A549 (cell line): Measurements from ENCODE around the gene TAF3. TPM values are rescaled to one million over a fixed set of nuclear protein-coding genes. Genes with fewer than 3 reads are reported as not detected.

Experiments used
- ATAC-seq, 2 experiments: fragments of 200-7000 bp in 1 of 2; fragments of >200 bp in 1 of 2; cut with Nextera tagmentation in 1 of 2; cut with Tn5 transposase in 1 of 2; 3 replicates each; pipeline versions ENCODE4 v1.8.0 to v1.9.1; 2018 to 2020; ENCODE audit warnings: mild to moderate bottlenecking in 1 of 2, moderate library complexity in 1 of 2
- CTCF ChIA-PET: fragments of 300-600 bp; sonication (Branson Sonifier 250); formaldehyde crosslinking; extraction: SDS; loops from one replicate; lab custom pipeline; 2021; ENCODE audit warnings: antibody characterized with exemption, inconsistent platforms; lab: Yijun Ruan, JAX
- POLR2A ChIA-PET: fragments of 350-600 bp; formaldehyde crosslinking; extraction: SDS; loops from one replicate; lab custom pipeline; 2021; ENCODE audit warnings: antibody characterized with exemption, inconsistent platforms; lab: Yijun Ruan, JAX
- DNase-seq, 2 experiments: peaks; one replicate each; pipeline versions ENCODE4 v3.0.0 to v3.0.0-alpha.2; 2011 to 2016; ENCODE audit warnings: low read depth in 1 of 2, low spot score in 1 of 2
- FAIRE-seq: peaks from 2 replicates; lab custom pipeline; 2011; peaks lifted over from hg19 to GRCh38; lab: Jason Lieb, UNC
- H3K27ac ChIP-seq, 2 experiments: fragments of >200 bp; sonication (Bioruptor Twin); formaldehyde crosslinking; 3 replicates each; pipeline ENCODE4 v1.5.1; 2016 to 2017
- H3K4me1 ChIP-seq: fragments of >200 bp; sonication (Bioruptor Twin); formaldehyde crosslinking; 3 replicates; pipeline ENCODE4 v1.6.1; 2016
- H3K4me2 ChIP-seq: fragments of >200 bp; sonication (Bioruptor Twin); formaldehyde crosslinking; 3 replicates; pipeline ENCODE4 v1.6.1; 2016
- H3K4me3 ChIP-seq: fragments of >200 bp; sonication (Bioruptor Twin); formaldehyde crosslinking; 3 replicates; pipeline ENCODE4 v1.5.1; 2016
- H3K9me3 ChIP-seq: fragments of >200 bp; sonication (Bioruptor Twin); formaldehyde crosslinking; 3 replicates; pipeline ENCODE4 v1.6.1; 2016
- BHLHE40 ChIP-seq: IDR thresholded peaks from 2 replicates; pipeline ENCODE4 v1.6.1; 2012; ENCODE audit warnings: low read depth, low read length, inconsistent platforms
- CEBPB ChIP-seq, 2 experiments: fragments of >200 bp in 1 of 2; sonication (Bioruptor Twin) in 1 of 2; formaldehyde crosslinking in 1 of 2; IDR thresholded peaks; 2 replicates each; pipeline ENCODE4 v1.6.1; 2012 to 2016
- CHD4 ChIP-seq: fragments of 200-600 bp; sonication (generic); IDR thresholded peaks from 2 replicates; pipeline ENCODE4 v1.6.1; 2016; ENCODE audit warnings: antibody characterized with exemption, mild to moderate bottlenecking, borderline replicate concordance
- EP300 ChIP-seq, 2 experiments: fragments of >200 bp; sonication (Bioruptor Twin); formaldehyde crosslinking; IDR thresholded peaks; 2 replicates in 1 of 2; 3 replicates in 1 of 2; pipeline ENCODE4 v1.6.1; 2016 to 2017
- FOSB ChIP-seq: fragments of 250-450 bp; sonication (Bioruptor Pico); IDR thresholded peaks from 2 replicates; pipeline ENCODE4 v1.5.0; 2020; ENCODE audit warnings: mild to moderate bottlenecking, moderate library complexity
- FOXS1 ChIP-seq: fragments of 250-450 bp; sonication (Bioruptor Pico); IDR thresholded peaks from 2 replicates; pipeline ENCODE4 v1.5.0; 2020; ENCODE audit warnings: mild to moderate bottlenecking, moderate library complexity
- HDAC2 ChIP-seq: fragments of 200-600 bp; sonication (generic); IDR thresholded peaks from 2 replicates; pipeline ENCODE4 v1.6.1; 2016
- HOXA7 ChIP-seq: fragments of 250-450 bp; sonication (Bioruptor Pico); IDR thresholded peaks from 2 replicates; pipeline ENCODE4 v1.5.0; 2020; ENCODE audit warnings: mild to moderate bottlenecking, moderate library complexity
- HOXB13 ChIP-seq: fragments of 250-450 bp; sonication (Bioruptor Pico); IDR thresholded peaks from 2 replicates; pipeline ENCODE4 v1.5.0; 2020; ENCODE audit warnings: low read depth, mild to moderate bottlenecking, moderate library complexity
- HOXB5 ChIP-seq: fragments of 250-450 bp; sonication (Bioruptor Pico); IDR thresholded peaks from 2 replicates; pipeline ENCODE4 v1.5.0; 2020; ENCODE audit warnings: mild to moderate bottlenecking, moderate library complexity
- JUNB ChIP-seq: fragments of >200 bp; sonication (Bioruptor Twin); formaldehyde crosslinking; IDR thresholded peaks from 2 replicates; pipeline ENCODE4 v1.6.1; 2016
- MAZ ChIP-seq: fragments of 150-350 bp; IDR thresholded peaks from 2 replicates; pipeline ENCODE4 v1.6.1; 2014; ENCODE audit warnings: antibody characterized with exemption, low read depth, low read length, borderline replicate concordance
- PHF8 ChIP-seq: fragments of 200-600 bp; sonication (generic); IDR thresholded peaks from 2 replicates; pipeline ENCODE4 v1.6.1; 2016; ENCODE audit warnings: low read depth, mild to moderate bottlenecking, antibody characterized with exemption, moderate library complexity, borderline replicate concordance
- POLR2A ChIP-seq: IDR thresholded peaks from 2 replicates; pipeline ENCODE4 v1.6.1; 2012; ENCODE audit warnings: mild to moderate bottlenecking, low read length
- RAD21 ChIP-seq, 2 experiments: fragments of >200 bp in 1 of 2; sonication (Bioruptor Twin) in 1 of 2; formaldehyde crosslinking in 1 of 2; IDR thresholded peaks in 1 of 2; conservative IDR thresholded peaks in 1 of 2; 2 replicates in 1 of 2; 3 replicates in 1 of 2; pipeline ENCODE4 v1.6.1; 2012 to 2018; ENCODE audit warnings: inconsistent platforms in 1 of 2
- RFX5 ChIP-seq: fragments of 450-650 bp; IDR thresholded peaks from 2 replicates; pipeline ENCODE4 v1.7.1; 2014; ENCODE audit warnings: antibody characterized with exemption, mild to moderate bottlenecking, moderate library complexity
- RNF2 ChIP-seq: fragments of 200-600 bp; sonication (generic); IDR thresholded peaks from 2 replicates; pipeline ENCODE4 v1.6.1; 2016; ENCODE audit warnings: low read depth, mild to moderate bottlenecking, antibody characterized with exemption, moderate library complexity, borderline replicate concordance
- SMC3 ChIP-seq: fragments of >200 bp; sonication (Bioruptor Twin); formaldehyde crosslinking; IDR thresholded peaks from 3 replicates; pipeline ENCODE4 v1.6.1; 2018; ENCODE audit warnings: inconsistent platforms
- TFCP2L1 ChIP-seq: fragments of 250-450 bp; sonication (Bioruptor Pico); IDR thresholded peaks from 2 replicates; pipeline ENCODE4 v1.5.0; 2021; ENCODE audit warnings: mild to moderate bottlenecking
- ZC3H11A ChIP-seq: fragments of 450-650 bp; IDR thresholded peaks from 2 replicates; pipeline ENCODE4 v1.6.1; 2014; ENCODE audit warnings: antibody characterized with exemption, mild to moderate bottlenecking
- WGBS: methylation state at CpG from one replicate; pipeline ENCODE4 v1.1.6; 2017; ENCODE audit errors: missing lambda C conversion rate; 5-methylcytosine and 5-hydroxymethylcytosine counted together
- polyA plus RNA-seq, 4 experiments: library from polyadenylated mRNA; depleted of rRNA in 3 of 4; stranded (reverse); fragments of >200 nt; fragmentation: RNase III in 1 of 4; extraction: RNeasy Plus Mini Kit Qiagen cat#74134 plus additional on column Dnase treatment in 1 of 4; gene quantifications; 2 replicates in 3 of 4; 3 replicates in 1 of 4; pipeline ENCODE4 v1.2.3, GENCODE V29; 2011 to 2017
- TF ChIP-seq, protein P1 (sequence below): IDR thresholded peaks from 2 replicates; pipeline ENCODE4 v1.6.1; 2012; ENCODE audit warnings: low read depth, borderline replicate concordance
- TF ChIP-seq, protein P2 (sequence below): fragments of 200-600 bp; sonication (generic); IDR thresholded peaks from 2 replicates; pipeline ENCODE4 v1.6.1; 2016; ENCODE audit warnings: antibody characterized with exemption, mild to moderate bottlenecking, moderate library complexity
- TF ChIP-seq, protein P3 (sequence below): fragments of 250-450 bp; sonication (Bioruptor Pico); IDR thresholded peaks from 2 replicates; pipeline ENCODE4 v1.5.0; 2020; ENCODE audit warnings: low read depth, mild to moderate bottlenecking, moderate library complexity
- TF ChIP-seq, protein P4 (sequence below): IDR thresholded peaks from 2 replicates; pipeline ENCODE4 v1.6.1; 2012
- TF ChIP-seq, protein P5 (sequence below): fragments of >200 bp; sonication (Bioruptor Twin); formaldehyde crosslinking; IDR thresholded peaks from 3 replicates; pipeline ENCODE4 v1.5.1; 2016

The TAF3 gene
- polyA plus RNA-seq, 2 of the 4 experiments (the other 2 are of a cell fraction) = 5.7 to 6.1 TPM

DNA sequence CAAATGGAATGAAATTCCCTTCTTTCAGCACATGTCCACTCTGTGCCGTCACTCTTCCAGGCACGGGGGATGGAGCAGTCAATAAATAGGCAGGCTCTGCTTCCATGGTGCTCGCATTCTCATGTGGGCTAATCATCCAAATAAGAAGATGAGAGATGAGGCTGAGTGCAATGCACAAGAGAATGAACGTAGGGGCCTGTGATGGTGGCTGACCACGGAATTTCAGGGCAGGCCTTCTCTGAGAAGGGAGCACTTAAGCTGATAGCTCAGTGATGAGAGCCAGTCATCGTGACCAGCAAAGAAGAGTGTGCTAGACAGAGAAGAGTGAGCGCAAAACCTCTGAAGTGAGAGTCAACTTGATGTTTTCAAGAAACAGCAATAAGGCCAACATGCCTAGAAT, 47.9 kb downstream of the TAF3 start:
- ChIA-PET POLR2A (no interaction called here), CTCF (interaction anchor here (0.6 to 1.5 kb wide), 2 partner anchors 581 to 1343 kb away, joined by 3 to 5 read pairs; no protein-coding TSS in a partner anchor)
- H3K27ac ChIP-seq = no peak overlapping the region
- H3K9me3 ChIP-seq = peaks cover 19% of the 10 kb centered on the region
- TF ChIP-seq CHD4 (no peak), BHLHE40 (no peak), SMC3 (no peak), HOXB5 (CRISPR knock-in tag) (no peak), FOXS1 (CRISPR knock-in tag) (no peak), PHF8 (no peak), ZC3H11A (no peak), JUNB (no peak), RFX5 (no peak), HDAC2 (no peak), HOXA7 (CRISPR knock-in tag) (no peak), HOXB13 (CRISPR knock-in tag) (no peak), EP300 (IDR thresholded peaks at IDR 0.05) (no peak), RNF2 (no peak)
- TF ChIP-seq, protein P1, sequence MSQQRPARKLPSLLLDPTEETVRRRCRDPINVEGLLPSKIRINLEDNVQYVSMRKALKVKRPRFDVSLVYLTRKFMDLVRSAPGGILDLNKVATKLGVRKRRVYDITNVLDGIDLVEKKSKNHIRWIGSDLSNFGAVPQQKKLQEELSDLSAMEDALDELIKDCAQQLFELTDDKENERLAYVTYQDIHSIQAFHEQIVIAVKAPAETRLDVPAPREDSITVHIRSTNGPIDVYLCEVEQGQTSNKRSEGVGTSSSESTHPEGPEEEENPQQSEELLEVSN = no peak
- TF ChIP-seq, protein P2, sequence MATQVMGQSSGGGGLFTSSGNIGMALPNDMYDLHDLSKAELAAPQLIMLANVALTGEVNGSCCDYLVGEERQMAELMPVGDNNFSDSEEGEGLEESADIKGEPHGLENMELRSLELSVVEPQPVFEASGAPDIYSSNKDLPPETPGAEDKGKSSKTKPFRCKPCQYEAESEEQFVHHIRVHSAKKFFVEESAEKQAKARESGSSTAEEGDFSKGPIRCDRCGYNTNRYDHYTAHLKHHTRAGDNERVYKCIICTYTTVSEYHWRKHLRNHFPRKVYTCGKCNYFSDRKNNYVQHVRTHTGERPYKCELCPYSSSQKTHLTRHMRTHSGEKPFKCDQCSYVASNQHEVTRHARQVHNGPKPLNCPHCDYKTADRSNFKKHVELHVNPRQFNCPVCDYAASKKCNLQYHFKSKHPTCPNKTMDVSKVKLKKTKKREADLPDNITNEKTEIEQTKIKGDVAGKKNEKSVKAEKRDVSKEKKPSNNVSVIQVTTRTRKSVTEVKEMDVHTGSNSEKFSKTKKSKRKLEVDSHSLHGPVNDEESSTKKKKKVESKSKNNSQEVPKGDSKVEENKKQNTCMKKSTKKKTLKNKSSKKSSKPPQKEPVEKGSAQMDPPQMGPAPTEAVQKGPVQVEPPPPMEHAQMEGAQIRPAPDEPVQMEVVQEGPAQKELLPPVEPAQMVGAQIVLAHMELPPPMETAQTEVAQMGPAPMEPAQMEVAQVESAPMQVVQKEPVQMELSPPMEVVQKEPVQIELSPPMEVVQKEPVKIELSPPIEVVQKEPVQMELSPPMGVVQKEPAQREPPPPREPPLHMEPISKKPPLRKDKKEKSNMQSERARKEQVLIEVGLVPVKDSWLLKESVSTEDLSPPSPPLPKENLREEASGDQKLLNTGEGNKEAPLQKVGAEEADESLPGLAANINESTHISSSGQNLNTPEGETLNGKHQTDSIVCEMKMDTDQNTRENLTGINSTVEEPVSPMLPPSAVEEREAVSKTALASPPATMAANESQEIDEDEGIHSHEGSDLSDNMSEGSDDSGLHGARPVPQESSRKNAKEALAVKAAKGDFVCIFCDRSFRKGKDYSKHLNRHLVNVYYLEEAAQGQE = no peak
- TF ChIP-seq, all 56 proteins: peak for 0
- no peak for ATAC-seq
- FAIRE-seq = no peak
- Histone ChIP-seq H3K4me1 (no peaks in the 10 kb centered on the region), H3K4me2 (no peak overlapping the region), H3K4me3 (no peak overlapping the region)
- WGBS = 94% methylated on average over 7 of the region's 7 CpGs
- no peak for DNase-seq

DNA sequence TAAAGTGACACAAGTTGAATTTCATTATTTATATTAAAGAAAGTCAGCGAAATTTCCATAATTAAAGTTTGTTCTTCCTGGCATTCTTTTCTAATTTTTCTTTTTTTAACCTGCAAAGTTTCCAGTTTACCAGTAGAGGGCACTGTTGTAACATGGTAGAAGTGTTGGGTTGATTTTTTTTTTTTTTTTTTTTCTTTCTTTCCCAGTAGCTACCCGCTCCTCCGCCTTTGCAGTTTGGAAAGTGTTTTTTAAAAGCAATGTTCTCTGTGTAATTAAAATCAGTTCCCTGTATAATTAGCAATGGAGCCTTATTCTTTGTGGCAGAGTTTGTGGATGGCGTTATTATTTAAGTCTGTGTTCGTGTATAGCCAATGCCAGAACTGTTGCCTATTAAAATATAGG, 53.7 kb downstream of the TAF3 start:
- Histone ChIP-seq H3K4me1 (peaks cover 4% of the 10 kb centered on the region; the same call in 1 of the 3 replicates), H3K27ac (peak overlapping the region; percentile 50 to 65; a peak in 4 of 6 replicates), H3K4me3 (peak overlapping the region; percentile 44), H3K9me3 (no peaks in the 10 kb centered on the region), H3K4me2 (peak overlapping the region; percentile 66)
- FAIRE-seq (no peak), ATAC-seq (no peak), DNase-seq (peak; percentile 8 to 31)
- POLR2A ChIA-PET = interaction anchor here (0.6 kb wide), 1 partner anchor 323 kb away, joined by 4 read pairs; no protein-coding TSS in a partner anchor
- CTCF ChIA-PET = interaction anchor here (0.6 to 1.5 kb wide), 12 partner anchors 9 to 1559 kb away, joined by 3 to 5 read pairs (median 3); no protein-coding TSS in a partner anchor
- TF ChIP-seq RFX5 (no peak), POLR2A (no peak), SMC3 (peak; percentile 88), MAZ (no peak), JUNB (no peak), FOSB (CRISPR knock-in tag) (no peak), HOXA7 (CRISPR knock-in tag) (no peak), BHLHE40 (no peak), RAD21 (conservative IDR thresholded peaks at IDR 0.05 in 1 of 2, IDR thresholded peaks at IDR 0.05 in 1 of 2) (peak; percentile 88 to 94), TFCP2L1 (no peak), CEBPB (IDR thresholded peaks at IDR 0.05) (no peak)
- TF ChIP-seq, protein P3, sequence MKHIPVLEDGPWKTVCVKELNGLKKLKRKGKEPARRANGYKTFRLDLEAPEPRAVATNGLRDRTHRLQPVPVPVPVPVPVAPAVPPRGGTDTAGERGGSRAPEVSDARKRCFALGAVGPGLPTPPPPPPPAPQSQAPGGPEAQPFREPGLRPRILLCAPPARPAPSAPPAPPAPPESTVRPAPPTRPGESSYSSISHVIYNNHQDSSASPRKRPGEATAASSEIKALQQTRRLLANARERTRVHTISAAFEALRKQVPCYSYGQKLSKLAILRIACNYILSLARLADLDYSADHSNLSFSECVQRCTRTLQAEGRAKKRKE (CRISPR knock-in tag) = no peak
- TF ChIP-seq, protein P4, sequence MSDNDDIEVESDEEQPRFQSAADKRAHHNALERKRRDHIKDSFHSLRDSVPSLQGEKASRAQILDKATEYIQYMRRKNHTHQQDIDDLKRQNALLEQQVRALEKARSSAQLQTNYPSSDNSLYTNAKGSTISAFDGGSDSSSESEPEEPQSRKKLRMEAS = no peak
- TF ChIP-seq, protein P5, sequence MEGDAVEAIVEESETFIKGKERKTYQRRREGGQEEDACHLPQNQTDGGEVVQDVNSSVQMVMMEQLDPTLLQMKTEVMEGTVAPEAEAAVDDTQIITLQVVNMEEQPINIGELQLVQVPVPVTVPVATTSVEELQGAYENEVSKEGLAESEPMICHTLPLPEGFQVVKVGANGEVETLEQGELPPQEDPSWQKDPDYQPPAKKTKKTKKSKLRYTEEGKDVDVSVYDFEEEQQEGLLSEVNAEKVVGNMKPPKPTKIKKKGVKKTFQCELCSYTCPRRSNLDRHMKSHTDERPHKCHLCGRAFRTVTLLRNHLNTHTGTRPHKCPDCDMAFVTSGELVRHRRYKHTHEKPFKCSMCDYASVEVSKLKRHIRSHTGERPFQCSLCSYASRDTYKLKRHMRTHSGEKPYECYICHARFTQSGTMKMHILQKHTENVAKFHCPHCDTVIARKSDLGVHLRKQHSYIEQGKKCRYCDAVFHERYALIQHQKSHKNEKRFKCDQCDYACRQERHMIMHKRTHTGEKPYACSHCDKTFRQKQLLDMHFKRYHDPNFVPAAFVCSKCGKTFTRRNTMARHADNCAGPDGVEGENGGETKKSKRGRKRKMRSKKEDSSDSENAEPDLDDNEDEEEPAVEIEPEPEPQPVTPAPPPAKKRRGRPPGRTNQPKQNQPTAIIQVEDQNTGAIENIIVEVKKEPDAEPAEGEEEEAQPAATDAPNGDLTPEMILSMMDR = peak; percentile 88
- WGBS = 12% methylated on average over 5 of the region's 5 CpGs
